RCC 7860 (cell line): Measurements from ENCODE around the gene CORO2A.
"Not testable (repeated sequence)": the region's sequence is repeated elsewhere in the genome, so short reads cannot be mapped to it uniquely, and the experiment has no call there.

Experiments used
- DNase-seq: peaks from one replicate; pipeline ENCODE4 v3.0.0-alpha.2; 2015; ENCODE audit warnings: low spot score
- FAIRE-seq: peaks from 2 replicates; lab custom pipeline; 2012; peaks lifted over from hg19 to GRCh38; lab: Jason Lieb, UNC

CORO2A gene

GRCh38 chr9:98118640-98119601, 73.5 kb downstream of the CORO2A start, which contains the start of gene TRIM14:
Gene TRIM14, minus strand, starts transcription at chr9:98119222. Its CDS starts 34 bp downstream, at chr9:98119188.
- DNase-seq (peak; percentile 46), FAIRE-seq (no peak)

- FAIRE-seq: no peak
Measured at GRCh38 chr9:98117984-98118639, 74.3 kb downstream of the CORO2A start.

GRCh38 chr9:98117097-98117496, 75.3 kb downstream of the CORO2A start:
- not testable (repeated sequence) for DNase-seq, FAIRE-seq

More at GRCh38 chr9:98117984-98118639, 74.3 kb downstream of the CORO2A start:
- DNase-seq: no peak

GRCh38 chr9:98109052-98109451, 83.4 kb downstream of the CORO2A start:
- FAIRE-seq (no peak), DNase-seq (no peak)

GRCh38 chr9:98108531-98109031, 83.9 kb downstream of the CORO2A start:
- FAIRE-seq (no peak), DNase-seq (no peak)

- FAIRE-seq (no peak), DNase-seq (no peak)
Measured at GRCh38 chr9:98107926-98108325, 84.5 kb downstream of the CORO2A start.

GRCh38 chr9:98105006-98105405, 87.4 kb downstream of the CORO2A start:
- DNase-seq: no peak
- no peak for FAIRE-seq

GRCh38 chr9:98104445-98104881, 88.0 kb downstream of the CORO2A start:
- DNase-seq: no peak
- FAIRE-seq: no peak

GRCh38 chr9:98101868-98102273, 90.6 kb downstream of the CORO2A start:
- DNase-seq (no peak), FAIRE-seq (no peak)

- DNase-seq: no peak
- no peak for FAIRE-seq
Measured at GRCh38 chr9:98101416-98101815, 91.0 kb downstream of the CORO2A start.

- no peak for FAIRE-seq
- DNase-seq: no peak
Measured at GRCh38 chr9:98100456-98100855, 92.0 kb downstream of the CORO2A start.

GRCh38 chr9:98099898-98100297, 92.5 kb downstream of the CORO2A start:
- FAIRE-seq: no peak

GRCh38 chr9:98099346-98099745, 93.1 kb downstream of the CORO2A start:
- FAIRE-seq (no peak), DNase-seq (no peak)

More at GRCh38 chr9:98099898-98100297, 92.5 kb downstream of the CORO2A start:
- DNase-seq: no peak

- DNase-seq (no peak), FAIRE-seq (no peak)
Measured at GRCh38 chr9:98097836-98098235, 94.6 kb downstream of the CORO2A start.

GRCh38 chr9:98096091-98096490, 96.3 kb downstream of the CORO2A start:
- FAIRE-seq (no peak), DNase-seq (no peak)

- FAIRE-seq: no peak
- DNase-seq: no peak
Measured at GRCh38 chr9:98095401-98095800, 97.0 kb downstream of the CORO2A start.

- no peak for FAIRE-seq
- DNase-seq: no peak
Measured at GRCh38 chr9:98094851-98095250, 97.6 kb downstream of the CORO2A start.

- DNase-seq: no peak
- FAIRE-seq: no peak
Measured at GRCh38 chr9:98094316-98094715, 98.1 kb downstream of the CORO2A start.

- FAIRE-seq (no peak), DNase-seq (no peak)
Measured at GRCh38 chr9:98092613-98092931, 99.9 kb downstream of the CORO2A start.

- DNase-seq (no peak), FAIRE-seq (no peak)
Measured at GRCh38 chr9:98091735-98092612, 100.5 kb downstream of the CORO2A start.

- not testable (repeated sequence) for DNase-seq, FAIRE-seq
Measured at GRCh38 chr9:98090674-98091073, 101.8 kb downstream of the CORO2A start.
